Transverse colon (tissue), 3 donors: ENCODE results near the gene CRYBG3.

Experiments used
- POLR2A ChIP-seq: fragments of 450-650 bp; IDR thresholded peaks from one replicate; pipeline ENCODE4 v1.6.1; 2016; ENCODE audit warnings: antibody characterized with exemption, mild to moderate bottlenecking, moderate library complexity
- TF ChIP-seq, protein P1 (sequence below), 5 experiments: fragments of 200-600 bp in 3 of 5; fragments of 450-650 bp in 2 of 5; sonication (generic) in 3 of 5; IDR thresholded peaks; 1 replicate in 2 of 5; 2 replicates in 3 of 5; pipeline ENCODE4 v1.5.1; 2016 to 2017; ENCODE audit warnings: antibody characterized with exemption in 5 of 5, inconsistent platforms in 3 of 5, mild to moderate bottlenecking in 2 of 5, moderate library complexity in 1 of 5

DNA sequence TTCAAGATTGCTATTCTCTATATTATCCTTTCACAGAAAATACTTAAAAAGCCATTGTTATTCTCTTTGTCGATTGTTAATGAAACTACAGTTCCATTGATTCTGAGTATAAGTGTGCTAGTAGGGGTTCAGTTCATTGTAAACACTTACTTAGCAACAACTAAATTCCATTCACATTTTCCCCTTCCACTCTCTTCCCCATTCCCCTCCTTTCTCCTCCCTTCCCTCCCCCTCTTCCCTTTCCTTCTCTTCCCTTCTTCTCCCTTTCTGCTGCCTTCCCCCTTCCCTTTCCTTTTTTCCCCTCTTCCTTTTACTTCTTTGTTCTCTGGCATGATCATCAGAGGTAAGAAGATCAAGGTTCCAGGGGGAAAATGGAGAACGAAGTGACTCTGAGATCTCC lies 171.7 kb downstream of the CRYBG3 start:
- TF ChIP-seq POLR2A, result no peak
- TF ChIP-seq, protein P1, sequence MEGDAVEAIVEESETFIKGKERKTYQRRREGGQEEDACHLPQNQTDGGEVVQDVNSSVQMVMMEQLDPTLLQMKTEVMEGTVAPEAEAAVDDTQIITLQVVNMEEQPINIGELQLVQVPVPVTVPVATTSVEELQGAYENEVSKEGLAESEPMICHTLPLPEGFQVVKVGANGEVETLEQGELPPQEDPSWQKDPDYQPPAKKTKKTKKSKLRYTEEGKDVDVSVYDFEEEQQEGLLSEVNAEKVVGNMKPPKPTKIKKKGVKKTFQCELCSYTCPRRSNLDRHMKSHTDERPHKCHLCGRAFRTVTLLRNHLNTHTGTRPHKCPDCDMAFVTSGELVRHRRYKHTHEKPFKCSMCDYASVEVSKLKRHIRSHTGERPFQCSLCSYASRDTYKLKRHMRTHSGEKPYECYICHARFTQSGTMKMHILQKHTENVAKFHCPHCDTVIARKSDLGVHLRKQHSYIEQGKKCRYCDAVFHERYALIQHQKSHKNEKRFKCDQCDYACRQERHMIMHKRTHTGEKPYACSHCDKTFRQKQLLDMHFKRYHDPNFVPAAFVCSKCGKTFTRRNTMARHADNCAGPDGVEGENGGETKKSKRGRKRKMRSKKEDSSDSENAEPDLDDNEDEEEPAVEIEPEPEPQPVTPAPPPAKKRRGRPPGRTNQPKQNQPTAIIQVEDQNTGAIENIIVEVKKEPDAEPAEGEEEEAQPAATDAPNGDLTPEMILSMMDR (IDR thresholded peaks at IDR 0.05), result no peak
